ENCODE results near the gene REV1.
"Not testable (repeated sequence)": the region's sequence is repeated elsewhere in the genome, so short reads cannot be mapped to it uniquely, and the experiment has no call there.

Gene REV1

GRCh38 chr2:99489761-99490622, at the start of gene REV1:
TSS of gene REV1 (minus strand) at chr2:99490017. CDS start at chr2:99464975, 25,042 bp downstream.
- DNase-seq = peak; percentile 64 to 98 (median 88)

DNA sequence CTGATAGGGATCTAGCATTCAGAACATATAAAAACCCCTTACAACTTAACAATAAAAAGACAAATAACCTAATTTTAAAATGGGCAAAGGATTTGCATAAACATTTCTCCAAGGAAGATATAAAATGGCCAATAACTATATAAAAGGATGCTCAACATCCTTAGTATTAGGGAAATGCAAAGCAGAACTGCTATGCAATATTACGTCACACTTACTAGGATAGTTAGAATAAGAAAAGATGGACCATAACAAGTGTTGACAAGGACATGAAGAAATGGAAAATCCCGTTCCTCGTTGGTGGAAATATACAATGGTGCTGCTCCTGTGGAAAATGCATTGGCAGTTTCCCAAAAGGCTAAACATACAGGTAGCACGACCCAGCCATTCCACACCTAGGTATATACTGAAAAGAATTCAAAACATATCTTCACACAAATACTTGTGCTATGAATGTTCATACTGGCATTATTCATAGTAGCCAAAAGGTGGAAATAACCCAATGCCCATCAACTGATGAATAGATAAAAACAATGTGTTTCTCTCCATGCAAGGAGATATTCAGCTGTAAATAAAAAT, 48.2 kb upstream of the REV1 start:
- DNase-seq = no peak

DNA sequence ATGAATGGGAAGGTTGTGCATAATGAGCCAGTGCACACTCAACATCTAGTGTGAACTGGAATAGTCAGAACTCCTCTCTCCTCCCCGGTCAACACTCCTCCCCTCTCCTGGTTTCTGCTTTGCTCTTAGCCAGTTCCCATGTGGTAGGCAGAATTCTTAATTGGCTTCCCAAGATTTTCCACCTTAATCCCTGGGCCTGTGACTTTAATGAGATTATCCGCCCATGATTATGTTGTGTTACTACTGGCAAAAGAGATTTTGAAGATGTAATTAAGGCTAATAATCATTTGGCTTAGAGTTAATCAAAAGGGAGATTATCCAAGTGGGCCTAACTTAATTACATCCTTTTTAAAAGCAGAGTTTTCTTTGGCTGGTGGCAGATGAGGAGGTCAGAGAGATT, 34.2 kb upstream of the REV1 start:
- DNase-seq = no peak

DNA sequence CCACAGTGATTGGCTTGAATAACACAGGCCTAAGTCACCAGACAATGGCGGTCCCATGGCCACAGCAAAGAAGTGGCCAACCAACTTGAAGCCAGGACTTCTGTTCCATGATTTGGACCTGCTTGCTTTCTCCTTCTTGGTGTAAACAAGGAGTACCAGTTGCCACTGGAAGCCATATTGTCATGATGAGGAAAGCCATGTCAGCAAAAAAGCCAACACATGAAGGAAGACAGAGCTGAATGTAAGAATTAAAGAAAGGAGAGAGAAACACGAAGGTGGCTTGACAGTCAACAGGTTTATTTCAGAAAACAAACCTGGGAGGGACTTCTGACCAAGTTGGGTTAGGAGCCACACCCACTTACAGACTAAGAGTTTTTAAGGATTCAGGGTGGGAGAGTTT, 32.3 kb upstream of the REV1 start:
- no peak for DNase-seq

GRCh38 chr2:99520813-99521212, 31.0 kb upstream of the REV1 start:
- DNase-seq = no peak

DNA sequence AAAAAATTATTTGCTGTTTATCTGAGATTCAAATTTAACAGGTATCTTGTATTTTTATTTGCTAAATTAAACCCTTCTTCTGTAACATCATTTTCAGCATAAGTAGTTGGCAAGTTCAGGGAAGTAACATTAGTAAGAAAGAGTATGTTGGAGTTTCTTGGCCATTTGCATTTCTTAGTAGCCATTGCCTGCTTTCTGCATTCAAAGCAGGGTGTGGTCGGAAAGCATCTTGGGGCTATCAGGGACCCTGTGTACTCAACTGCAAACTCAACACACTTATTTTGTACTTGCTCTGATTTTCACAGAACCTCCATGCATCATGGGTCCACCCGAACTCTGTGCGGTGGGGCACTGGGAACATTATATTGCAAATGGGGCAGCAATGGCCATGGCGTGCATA, 30.4 kb upstream of the REV1 start:
- DNase-seq = no peak

- no peak for DNase-seq
Measured at GRCh38 chr2:99514357-99514756, 24.5 kb upstream of the REV1 start.

- DNase-seq = no peak
Measured at GRCh38 chr2:99512181-99512591, 22.4 kb upstream of the REV1 start.

DNA sequence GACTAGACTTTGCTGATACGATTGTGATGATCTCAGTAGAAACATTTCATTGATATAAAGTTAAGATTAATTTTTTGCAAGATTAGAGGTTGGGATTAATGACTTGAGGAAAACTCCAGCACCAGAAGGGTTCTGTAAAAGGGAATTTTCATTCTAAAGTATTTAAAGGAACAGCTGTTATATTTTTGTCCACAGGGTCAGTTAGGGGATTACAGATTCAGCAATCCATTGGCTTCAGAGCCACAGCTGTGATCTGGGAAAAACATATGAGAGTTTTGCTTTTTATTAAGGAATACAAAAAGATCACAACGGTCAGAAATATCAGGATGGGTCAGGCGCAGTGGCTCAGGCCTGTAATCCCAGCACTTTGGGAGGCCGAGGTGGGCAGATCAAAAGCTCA, 19.6 kb upstream of the REV1 start:
- no peak for DNase-seq

DNA sequence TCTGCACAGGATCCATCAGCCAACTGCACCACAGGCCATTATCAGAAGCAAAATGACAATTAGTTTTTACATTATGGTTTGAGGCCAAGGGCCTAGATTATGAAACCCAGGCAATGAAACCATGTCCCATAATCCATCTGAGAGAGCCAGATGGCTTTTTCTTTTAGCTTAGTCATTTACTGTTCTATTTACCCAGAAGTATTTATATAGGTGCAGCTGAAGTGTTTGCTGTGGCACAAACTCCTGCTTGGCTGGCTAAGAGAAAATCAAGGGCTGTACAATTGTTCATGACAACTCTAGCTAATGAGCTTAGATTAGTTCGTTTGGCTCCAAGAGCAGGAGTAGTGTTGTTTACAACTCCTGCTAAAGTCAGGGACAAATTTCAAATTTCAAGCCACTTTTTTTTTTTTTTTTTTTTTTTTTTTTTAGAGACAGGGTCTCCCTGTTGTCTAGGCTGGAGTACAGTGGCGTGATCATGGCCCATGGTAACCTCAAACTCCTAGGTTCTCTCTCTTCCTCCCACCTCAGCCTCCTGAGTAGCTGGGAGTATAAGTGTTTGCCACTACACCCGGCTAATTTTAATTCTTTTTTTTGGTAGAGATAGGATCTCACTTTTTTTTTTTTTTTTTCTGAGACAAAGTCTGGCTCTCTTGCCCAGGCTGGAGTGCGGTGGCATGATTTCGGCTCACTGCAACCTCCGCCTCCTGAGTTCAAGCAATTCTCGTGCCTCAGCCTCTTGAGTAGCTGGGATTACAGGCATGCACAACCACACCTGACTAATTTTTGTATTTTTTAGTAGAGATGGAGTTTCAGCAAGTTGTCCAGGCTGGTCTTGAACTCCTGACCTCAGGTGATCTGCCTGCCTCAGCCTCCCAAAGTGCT, 18.4 kb upstream of the REV1 start:
- DNase-seq = no peak

GRCh38 chr2:99504844-99505584, 15.2 kb upstream of the REV1 start:
- no peak for DNase-seq

DNA sequence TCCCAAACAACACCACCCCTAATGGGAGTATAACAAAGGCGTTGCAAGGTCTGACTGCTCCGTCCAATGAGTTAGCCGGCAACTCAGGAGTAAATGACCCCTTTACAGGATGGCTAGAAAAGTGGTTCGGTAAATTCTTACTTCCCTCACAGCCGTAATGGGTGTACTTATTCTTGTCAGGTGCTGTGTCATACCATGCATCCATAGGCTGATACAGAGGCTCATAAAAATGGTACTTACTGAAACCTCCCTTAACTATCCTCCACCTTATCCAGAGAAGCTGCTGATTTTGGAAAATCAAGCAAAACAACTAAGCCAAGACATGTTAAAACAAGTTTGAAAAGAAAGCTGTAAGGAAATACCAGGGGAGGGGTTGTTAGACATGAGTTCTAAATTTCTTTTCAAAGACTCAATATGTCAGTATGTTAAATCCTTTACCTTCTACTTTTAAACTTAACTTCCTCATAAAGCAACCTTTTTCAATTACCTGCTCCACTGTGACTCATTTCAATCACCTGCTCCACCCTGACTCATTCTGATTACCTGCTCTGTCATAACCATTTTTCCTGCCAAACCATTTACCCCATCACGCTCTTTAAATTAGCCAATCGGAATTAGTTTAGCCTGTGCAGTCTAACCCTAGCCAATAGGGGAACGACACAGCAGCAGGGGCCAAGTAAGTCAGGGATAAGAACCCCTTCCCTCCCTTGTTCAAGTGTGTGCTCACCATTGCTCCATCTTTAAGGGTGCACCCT, 14.0 kb upstream of the REV1 start:
- not testable (repeated sequence) for DNase-seq

- DNase-seq = no peak
Measured at GRCh38 chr2:99496021-99496420, 6.2 kb upstream of the REV1 start.

- DNase-seq = no peak
Measured at GRCh38 chr2:99495115-99495860, 5.5 kb upstream of the REV1 start.

DNA sequence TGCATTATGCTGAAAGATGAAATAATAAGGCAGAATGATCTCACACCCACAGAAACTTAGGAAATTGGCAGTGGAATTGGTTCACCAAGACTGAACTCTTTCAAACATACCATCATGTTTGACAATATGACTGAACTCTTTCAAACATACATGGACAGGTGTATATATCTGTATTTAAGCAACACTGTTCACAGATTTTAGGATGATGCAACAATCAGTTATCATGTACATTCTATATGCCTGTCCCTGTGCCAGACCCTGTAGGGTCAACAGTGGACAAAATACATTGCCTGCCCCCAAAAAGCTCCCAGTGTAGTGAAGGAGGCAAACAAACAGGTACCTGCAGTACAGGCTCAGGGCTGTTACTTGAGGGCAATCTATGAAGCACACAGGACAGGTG, 2.9 kb upstream of the REV1 start:
- no peak for DNase-seq

- DNase-seq = peak in 1 of 51 donors; percentile 71
Measured at GRCh38 chr2:99490623-99491461, 1.0 kb upstream of the REV1 start.

GRCh38 chr2:99489063-99489760, 605 bp downstream of the REV1 start:
- DNase-seq = peak in 47 of 51 donors; percentile 17 to 78 (median 58)

DNA sequence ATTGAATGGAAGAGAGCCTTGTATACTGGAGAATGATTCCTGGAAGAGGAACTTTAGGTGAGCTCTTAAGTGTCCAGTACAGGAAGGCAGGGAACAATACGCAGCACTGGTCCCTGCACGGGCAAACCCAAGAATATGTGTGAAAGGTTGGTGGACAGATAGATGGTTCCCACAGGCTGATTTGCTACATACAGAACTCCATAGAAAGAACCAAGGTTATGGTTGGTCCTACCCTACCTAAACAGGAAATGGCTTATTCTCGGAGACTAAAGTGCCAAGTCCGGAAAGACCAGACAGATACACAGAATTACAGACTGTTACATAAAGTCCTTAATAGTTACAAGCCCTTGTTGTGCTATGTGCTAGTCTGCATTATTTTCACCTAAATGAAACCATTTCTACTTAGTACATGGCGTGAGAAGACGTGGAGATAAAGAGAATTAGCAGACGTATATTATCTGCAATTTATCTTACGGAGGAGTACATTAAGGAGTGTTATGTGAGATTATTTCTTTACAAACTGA, 1.2 kb downstream of the REV1 start:
- peak in 2 of 51 donors; percentile 2 to 39 for DNase-seq
